GM18499 (cell line): ENCODE measurements around the gene GKN2.

Experiments
- ATAC-seq: cut with Tn5 transposase; IDR thresholded peaks from one replicate; pipeline ENCODE4 v1.9.1; 2021; ENCODE audit warnings: moderate number of reproducible peaks; ENCODE audit not compliant: insufficient read depth, unreplicated experiment

GKN2 gene

DNA sequence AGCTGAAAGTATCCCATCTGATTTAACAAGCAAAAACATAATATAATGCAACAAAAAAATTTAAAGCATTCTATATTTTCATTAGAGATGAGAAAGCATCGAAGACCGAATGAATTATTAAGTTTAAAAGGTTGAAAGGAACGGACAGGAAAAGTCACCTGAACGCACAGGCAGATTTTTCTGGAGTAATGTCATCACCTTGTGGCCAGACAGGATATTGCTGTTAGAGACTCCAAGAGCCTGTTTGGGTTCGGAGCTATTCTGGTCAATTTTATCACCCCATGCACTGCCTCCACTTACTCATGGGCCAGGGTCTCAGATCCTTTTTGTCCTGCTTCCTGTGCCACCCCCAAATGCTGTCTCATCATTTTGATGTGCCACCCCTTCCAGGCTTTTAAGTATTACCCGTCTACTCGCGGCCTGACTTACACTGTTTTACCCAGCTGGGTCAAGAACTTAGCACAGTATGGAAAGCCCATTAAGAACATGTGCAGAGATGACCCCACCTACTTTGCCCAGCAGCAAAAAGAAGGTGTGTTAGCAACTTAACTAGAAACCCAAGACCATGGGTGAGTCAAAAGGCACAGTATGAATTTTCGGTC lies 27.3 kb downstream of the GKN2 start:
- ATAC-seq, result no peak

DNA sequence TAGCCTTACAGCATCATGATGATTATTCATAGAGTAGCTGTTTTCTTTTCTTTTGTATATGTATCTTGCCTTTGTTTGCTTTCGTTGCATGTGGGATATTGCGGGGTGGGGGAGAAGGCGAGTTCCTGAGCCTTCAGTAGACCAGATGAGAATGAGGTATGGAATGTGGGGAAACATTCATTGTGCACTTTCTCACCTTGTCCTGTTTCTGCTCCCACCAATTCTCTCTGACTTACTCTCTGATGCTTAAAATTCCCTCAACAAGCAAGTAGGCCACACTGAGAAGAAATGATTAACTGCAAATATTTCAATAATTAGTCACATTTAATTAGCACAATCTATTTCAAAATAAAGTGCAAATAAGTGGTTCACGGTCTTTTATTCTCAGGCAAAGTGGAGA lies 31.0 kb downstream of the GKN2 start:
- no peak for ATAC-seq

GRCh38 chr2:68920481-68921170 lies 32.1 kb downstream of the GKN2 start:
- ATAC-seq, result no peak

- no peak for ATAC-seq
Observed at GRCh38 chr2:68918497-68918896, 34.2 kb downstream of the GKN2 start.

DNA sequence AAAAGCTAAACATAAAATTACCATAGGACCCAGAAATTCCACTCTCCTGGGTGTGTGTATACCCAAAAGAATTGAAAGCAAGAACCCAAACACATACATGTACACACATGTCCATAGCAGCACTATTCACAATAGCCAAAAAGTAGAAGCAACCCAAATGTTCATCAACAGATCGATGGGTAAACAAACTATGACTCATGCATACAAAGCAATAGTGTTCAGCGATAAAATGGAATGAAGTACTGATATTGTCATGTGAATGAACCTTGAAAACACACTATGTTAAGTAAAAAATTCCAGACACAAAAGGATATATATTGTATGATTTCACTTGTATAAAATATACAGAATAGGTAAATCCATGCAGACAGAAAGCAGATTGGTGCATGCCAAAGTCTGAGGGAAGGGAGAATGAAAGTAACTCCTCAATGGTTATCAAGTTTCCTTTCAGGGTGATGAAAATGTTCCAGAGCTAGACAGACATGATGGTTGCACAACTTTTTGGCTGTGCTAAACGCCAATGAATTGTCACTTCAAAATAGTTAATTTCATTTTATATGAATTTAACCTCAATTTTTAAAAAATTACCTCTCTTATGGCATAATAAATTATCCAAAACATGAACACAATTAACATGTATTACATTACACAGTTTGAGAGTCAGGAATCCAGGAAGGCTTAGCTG lies 35.5 kb downstream of the GKN2 start:
- ATAC-seq, result no peak

- no peak for ATAC-seq
Observed at GRCh38 chr2:68916226-68916625, 36.5 kb downstream of the GKN2 start.

DNA sequence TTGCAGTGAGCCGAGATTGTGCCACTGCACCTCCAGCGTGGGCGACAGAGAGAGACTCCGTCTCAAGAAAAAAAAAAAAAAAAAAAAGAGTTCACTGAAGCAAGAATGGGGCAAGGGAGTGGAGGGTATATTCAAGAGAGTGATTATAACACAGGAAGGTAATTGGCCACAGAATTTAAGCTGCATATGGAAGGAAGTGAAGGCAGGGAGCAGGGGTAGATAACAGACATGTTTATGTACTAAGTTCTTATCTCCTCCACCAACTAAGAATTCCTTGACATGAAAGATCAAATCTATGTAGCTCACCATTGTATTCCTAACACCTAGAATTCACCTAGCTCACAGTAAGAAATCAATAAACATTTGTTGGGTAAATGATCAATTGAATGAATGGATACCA lies 37.3 kb downstream of the GKN2 start:
- ATAC-seq, result no peak

- ATAC-seq, result no peak
Observed at GRCh38 chr2:68913359-68913758, 39.3 kb downstream of the GKN2 start.

- ATAC-seq, result no peak
Observed at GRCh38 chr2:68912732-68913131, 40.0 kb downstream of the GKN2 start.

GRCh38 chr2:68912111-68912510 lies 40.6 kb downstream of the GKN2 start:
- no peak for ATAC-seq

DNA sequence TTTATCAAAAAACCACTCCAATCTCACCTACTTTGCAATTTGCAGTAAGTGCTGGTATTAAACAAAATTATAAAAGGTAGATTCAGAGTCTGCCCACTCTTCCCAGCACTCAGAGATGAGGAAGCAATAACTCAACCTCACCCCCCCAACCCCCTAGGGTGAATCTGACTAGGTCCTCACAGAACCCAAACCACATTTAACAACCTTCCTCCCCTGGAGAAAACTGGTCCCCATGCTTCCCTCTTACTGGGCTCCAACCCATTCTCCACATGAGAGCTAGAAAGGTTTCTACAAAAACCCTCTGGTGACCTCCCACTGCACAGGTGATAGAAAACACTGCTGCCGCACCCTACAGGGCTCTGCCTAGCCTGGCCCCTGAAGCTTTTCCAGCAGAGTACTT lies 41.0 kb downstream of the GKN2 start:
- ATAC-seq, result no peak

DNA sequence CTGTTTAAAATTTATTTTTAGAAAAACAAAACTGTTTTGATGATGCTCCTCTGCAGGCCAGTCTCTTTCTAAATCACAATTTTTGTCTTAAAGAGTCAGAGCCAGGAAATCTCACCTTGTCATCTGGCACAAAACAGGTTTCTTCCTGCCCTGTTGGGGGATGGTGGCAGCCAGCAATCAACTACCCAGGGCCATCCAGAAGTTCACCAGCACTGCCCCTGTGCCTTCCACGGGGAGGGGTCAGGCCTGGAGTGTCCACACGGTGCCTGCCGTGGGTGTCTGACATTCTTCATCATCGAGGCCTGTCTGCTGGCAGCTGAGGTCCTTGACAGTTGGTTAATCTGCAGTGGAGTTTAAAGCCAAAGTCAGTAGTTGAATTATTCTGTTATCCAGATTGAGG lies 41.4 kb downstream of the GKN2 start:
- ATAC-seq, result no peak

GRCh38 chr2:68909793-68910674 lies 42.7 kb downstream of the GKN2 start:
- ATAC-seq, result no peak

GRCh38 chr2:68908392-68908970 lies 44.2 kb downstream of the GKN2 start:
- ATAC-seq, result peak; percentile 92

- peak; percentile 8 for ATAC-seq
Observed at GRCh38 chr2:68907920-68908253, 44.8 kb downstream of the GKN2 start.

GRCh38 chr2:68907232-68907919 lies 45.3 kb downstream of the GKN2 start:
- ATAC-seq, result no peak

- no peak for ATAC-seq
Observed at GRCh38 chr2:68906716-68907115, 46.0 kb downstream of the GKN2 start.

DNA sequence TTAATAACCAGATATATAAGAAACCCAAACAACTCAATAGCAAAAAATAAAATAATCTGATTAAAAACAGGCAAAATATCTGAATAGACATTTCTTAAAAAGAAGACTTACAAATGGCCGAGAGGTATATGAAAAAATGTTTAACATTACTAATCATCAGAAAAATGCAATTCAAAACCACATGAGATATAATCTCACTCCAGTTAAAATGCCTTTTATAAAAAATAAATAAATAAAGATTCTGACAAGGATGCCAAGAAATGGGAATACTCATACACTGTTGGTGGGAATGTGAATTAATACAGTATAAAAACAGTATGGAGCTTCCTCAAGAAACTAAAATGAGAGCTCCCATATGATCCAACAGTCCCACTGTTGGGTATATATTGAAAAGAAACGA lies 47.6 kb downstream of the GKN2 start:
- no peak for ATAC-seq

DNA sequence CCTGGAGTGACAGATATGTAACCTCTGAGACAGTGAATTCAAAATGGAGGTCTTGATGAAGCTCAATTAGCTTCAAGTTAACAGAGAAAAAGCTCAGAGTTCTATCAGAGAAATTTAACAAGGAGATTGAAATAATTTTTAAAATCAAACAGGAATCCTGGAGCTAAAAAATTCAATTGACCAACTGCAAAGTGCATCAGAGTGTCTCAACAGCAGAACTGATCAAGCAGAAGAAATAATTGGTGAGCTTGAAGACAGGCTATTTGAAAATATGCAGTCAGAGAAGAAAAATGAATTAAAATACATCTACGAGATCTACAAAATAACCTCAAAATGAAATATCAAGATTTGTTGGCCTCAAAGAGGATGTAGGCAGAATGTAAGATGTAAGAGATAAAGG lies 51.1 kb downstream of the GKN2 start:
- ATAC-seq, result no peak

- ATAC-seq, result no peak
Observed at GRCh38 chr2:68901199-68901514, 51.5 kb downstream of the GKN2 start.
